KOPT-K1 (cell line): Measurements from ENCODE around the gene MIB1.

ENCODE experiments used
- H3K27ac ChIP-seq: fragments of 200-600 bp; sonication (generic); 2 replicates; pipeline ENCODE4 v1.5.1; 2016; ENCODE audit warnings: antibody characterized with exemption, mild to moderate bottlenecking, low read depth, low read length; ENCODE audit not compliant: poor library complexity, severe bottlenecking
- H3K36me3 ChIP-seq: fragments of 200-600 bp; sonication (generic); 2 replicates; pipeline ENCODE4 v1.5.1; 2017; ENCODE audit warnings: antibody characterized with exemption, mild to moderate bottlenecking, low read length, moderate library complexity; ENCODE audit not compliant: insufficient read depth
- H3K9me3 ChIP-seq: fragments of 200-600 bp; sonication (generic); 2 replicates; pipeline ENCODE4 v1.5.1; 2017; ENCODE audit warnings: antibody characterized with exemption, low read length, mild to moderate bottlenecking; ENCODE audit not compliant: insufficient read depth, poor library complexity, severe bottlenecking

The MIB1 gene

DNA sequence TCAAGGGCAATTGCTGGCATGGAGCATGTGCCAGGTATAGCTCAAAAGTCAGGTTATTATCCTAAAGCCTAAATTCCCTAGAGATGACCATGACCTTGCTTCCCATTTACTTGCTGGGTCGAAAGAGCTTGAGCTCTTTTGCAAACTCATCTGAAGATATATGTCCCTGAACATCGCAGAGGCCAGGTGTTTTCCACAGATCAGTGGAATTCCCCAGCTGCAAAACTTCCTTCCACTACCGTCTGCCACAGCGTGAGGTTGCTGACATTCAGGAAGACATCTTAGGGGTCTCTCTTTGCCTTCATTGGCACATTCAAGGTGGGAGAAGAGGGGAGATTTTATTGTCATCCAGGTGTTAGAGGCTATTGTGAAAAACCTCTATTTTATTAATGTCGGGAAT is 171.0 kb downstream of the MIB1 start:
- Histone ChIP-seq H3K9me3 (no peaks in the 10 kb centered on the region), H3K36me3 (no peaks in the 10 kb centered on the region), H3K27ac (no peak overlapping the region)

DNA sequence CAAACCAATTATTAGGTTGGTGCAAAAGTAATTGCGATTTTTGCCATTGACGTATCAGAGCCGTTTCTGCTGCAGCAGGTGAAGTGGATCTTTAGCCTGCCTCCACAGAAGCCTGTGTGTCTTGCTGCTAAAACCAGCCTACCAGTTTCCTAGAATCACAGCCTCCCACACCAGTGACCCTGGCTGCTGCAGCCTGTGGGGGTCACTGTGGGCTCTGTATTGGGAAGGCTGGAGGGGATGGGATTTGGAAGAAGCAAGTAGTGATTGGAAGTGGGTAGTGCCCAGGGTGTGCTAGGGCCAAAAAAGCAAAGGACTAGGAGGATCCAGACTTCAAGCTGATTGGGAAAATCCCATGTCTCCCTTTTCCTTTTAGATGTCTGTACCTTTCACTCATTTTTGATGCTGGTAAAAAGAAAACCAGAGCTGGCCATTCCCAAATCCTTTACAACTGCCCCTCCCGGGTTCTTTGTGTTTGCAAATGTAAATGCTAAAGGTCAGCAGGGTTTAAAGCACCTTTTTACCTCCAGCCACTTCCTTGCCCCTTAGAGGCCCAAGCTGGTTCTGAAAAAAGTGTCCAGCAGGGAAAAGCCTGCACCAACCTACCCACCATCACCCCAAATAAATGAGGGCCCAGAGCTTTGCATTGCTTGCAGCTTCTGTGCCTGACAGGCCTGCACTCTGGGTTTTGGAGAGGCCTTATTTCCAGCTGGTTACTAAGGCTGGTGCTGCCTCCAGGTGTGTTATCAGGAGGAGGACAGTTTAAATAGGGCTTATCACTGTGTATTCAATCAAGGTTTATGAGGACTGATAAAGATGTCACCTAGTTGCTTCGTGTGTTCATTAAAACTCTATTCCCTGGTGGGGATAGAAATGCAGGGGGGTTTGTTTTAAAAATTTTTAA is 172.0 kb downstream of the MIB1 start:
- H3K9me3 ChIP-seq, result no peaks in the 10 kb centered on the region
- no peak overlapping the region for H3K27ac ChIP-seq
- H3K36me3 ChIP-seq, result no peaks in the 10 kb centered on the region

DNA sequence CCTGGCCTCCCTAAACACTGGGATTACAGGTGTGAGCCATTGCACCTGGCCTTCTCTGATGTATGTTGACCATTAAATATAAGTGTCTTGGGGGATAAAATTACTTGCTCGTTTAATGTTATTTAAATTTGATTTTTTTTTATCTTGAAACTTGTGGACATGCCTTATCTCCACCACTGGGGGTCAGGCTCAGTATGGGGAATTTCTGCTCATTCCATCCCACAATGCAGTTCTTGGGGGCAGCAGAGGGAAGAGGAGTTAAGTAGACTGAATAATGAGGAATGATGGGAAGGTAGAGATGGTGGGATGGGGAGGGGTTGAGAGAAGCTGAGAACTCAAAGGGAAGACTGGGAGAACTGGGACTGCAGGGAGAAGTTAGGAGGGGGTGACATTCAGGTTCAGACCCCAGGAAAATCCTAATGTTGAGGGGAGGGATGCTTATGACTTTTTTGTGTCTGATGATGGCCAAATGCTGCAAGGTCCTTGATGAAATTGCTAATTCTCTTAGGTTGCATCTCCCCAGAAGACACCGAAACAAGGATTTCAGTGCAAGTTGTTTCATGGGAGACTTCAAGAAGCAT is 174.2 kb downstream of the MIB1 start:
- Histone ChIP-seq H3K27ac (no peak overlapping the region), H3K36me3 (no peaks in the 10 kb centered on the region), H3K9me3 (peaks cover 13% of the 10 kb centered on the region)

DNA sequence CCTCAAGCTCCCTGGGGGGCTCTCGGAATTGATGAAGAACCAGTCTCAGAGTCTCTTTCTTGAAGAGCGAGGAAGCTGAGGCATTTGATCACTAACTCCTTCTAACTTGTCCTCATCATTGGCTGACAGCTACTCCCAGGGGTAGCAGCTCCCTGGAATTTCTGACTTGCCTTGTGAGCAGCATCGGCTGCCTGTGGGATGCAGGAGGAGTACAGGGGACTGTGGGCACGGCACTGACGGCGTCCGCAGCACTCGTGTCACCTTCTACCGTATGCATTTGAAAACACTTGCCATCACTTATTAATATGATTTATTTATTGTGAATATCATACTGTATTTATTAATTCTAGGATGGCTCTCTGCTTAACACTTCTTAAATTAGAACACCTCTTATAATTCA is 175.0 kb downstream of the MIB1 start:
- H3K36me3 ChIP-seq, result no peaks in the 10 kb centered on the region
- no peak overlapping the region for H3K27ac ChIP-seq
- H3K9me3 ChIP-seq, result peaks cover 13% of the 10 kb centered on the region

DNA sequence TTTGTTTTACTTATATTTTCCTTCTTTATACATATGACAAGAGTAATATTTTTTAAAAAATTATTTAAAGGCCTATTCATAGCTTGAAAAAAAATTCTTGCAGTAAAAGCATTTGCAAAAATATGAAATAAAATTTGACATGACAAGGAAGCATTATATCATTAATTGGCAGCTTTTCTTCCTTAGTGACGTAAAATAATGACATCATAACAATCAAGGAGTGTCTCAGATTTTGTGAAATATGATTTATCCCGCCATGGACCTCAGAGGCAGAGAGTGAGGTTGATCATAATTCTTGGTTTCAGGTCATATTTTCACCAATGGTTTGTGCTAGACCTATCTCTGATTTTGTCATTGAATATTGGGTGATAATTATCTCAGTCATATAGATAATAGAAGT is 176.0 kb downstream of the MIB1 start:
- H3K36me3 ChIP-seq, result no peaks in the 10 kb centered on the region
- peaks cover 13% of the 10 kb centered on the region for H3K9me3 ChIP-seq
- H3K27ac ChIP-seq, result no peak overlapping the region

DNA sequence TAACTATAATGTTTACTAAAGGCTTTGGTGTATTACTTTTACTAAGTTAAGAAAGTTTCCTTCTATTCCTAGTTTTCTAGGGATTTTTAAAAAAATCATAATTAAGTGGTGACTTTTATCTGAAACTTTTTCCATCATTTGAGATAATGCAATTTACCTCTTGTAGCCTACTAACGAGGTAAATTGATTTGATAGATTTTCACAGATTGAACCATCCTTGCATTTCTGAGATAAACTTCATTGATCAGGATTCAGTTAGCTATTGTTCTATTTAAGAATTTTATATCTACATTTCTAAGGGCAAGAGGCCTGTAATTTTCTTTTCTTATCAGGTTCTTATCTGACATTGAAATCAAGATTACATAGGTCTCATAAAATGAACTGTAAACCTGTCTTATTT is 178.1 kb downstream of the MIB1 start:
- Histone ChIP-seq H3K36me3 (no peaks in the 10 kb centered on the region), H3K9me3 (peaks cover 13% of the 10 kb centered on the region)

More for the DNA sequence above, 178.1 kb downstream of the MIB1 start:
- no peak overlapping the region for H3K27ac ChIP-seq
